Measurements from ENCODE around the gene ARHGEF18. TPM values are rescaled to one million over a fixed set of nuclear protein-coding genes. Genes with fewer than 3 reads are reported as not detected.

The ARHGEF18 gene
- total and polyA plus RNA-seq, 2 of the 13 experiments (the other 11 are each of a cell fraction or from before 2014, with no cell fraction given) = 4.2 to 17.5 TPM

DNA sequence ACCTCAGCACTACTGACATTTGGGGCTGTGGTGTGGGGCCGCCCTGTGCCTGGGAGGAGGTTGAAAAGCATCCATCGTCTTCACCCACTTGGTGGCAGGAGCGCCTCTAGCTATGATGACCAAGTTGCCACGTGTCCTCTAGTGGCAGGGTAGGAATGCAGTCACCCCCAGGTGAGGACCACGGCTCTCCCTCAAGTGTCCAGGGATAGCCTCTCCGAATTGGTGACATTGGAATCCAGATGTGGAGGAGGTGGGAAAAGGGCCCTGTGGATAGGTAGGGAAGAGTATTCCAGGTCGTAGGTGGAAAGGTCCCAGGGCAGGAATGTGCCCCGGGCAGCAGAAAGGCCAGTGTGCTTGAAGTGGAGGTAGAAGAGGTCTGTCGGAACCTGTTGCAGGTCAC, 37.6 kb downstream of the ARHGEF18 start (continued):
- TF ChIP-seq, protein P1, sequence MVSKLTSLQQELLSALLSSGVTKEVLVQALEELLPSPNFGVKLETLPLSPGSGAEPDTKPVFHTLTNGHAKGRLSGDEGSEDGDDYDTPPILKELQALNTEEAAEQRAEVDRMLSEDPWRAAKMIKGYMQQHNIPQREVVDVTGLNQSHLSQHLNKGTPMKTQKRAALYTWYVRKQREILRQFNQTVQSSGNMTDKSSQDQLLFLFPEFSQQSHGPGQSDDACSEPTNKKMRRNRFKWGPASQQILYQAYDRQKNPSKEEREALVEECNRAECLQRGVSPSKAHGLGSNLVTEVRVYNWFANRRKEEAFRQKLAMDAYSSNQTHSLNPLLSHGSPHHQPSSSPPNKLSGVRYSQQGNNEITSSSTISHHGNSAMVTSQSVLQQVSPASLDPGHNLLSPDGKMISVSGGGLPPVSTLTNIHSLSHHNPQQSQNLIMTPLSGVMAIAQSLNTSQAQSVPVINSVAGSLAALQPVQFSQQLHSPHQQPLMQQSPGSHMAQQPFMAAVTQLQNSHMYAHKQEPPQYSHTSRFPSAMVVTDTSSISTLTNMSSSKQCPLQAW (CRISPR knock-in tag; IDR thresholded peaks at IDR 0.05) = no peak
- TF ChIP-seq LCORL (IDR thresholded peaks at IDR 0.05) (no peak), LCORL (CRISPR knock-in tag; IDR thresholded peaks at IDR 0.05) (0 out of 2 replicates have a peak, but pooled peaks have one; percentile 21), SAP130 (CRISPR knock-in tag; IDR thresholded peaks at IDR 0.05; ENCODE audit: low read depth) (peak; percentile 37; the same call in 1 of the 2 replicates), RAD21 (CRISPR knock-in tag; IDR thresholded peaks at IDR 0.05) (peak; percentile 22; the same call in 1 of the 2 replicates), FOSL2 (CRISPR knock-in tag; IDR thresholded peaks at IDR 0.05) (0 out of 2 replicates have a peak, but pooled peaks have one; percentile 15), ZNF121 (CRISPR knock-in tag; IDR thresholded peaks at IDR 0.05) (no peak), BRCA1 (CRISPR knock-in tag; IDR thresholded peaks at IDR 0.05) (no peak), MYC (CRISPR knock-in tag; IDR thresholded peaks at IDR 0.05; ENCODE audit: borderline replicate concordance) (peak; percentile 65; the same call in 1 of the 2 replicates), TEAD3 (CRISPR knock-in tag; optimal IDR thresholded peaks at IDR 0.05; ENCODE audit: borderline replicate concordance) (peak; percentile 75), PLRG1 (conservative IDR thresholded peaks at IDR 0.05) (no peak), STAG1 (CRISPR knock-in tag; IDR thresholded peaks at IDR 0.05) (peak; percentile 72), ZNF496 (CRISPR knock-in tag; IDR thresholded peaks at IDR 0.05; ENCODE audit: insufficient replicate concordance) (no peak), CHCHD3 (CRISPR knock-in tag; IDR thresholded peaks at IDR 0.05) (no peak), TBL1XR1 (IDR thresholded peaks at IDR 0.05; ENCODE audit: borderline replicate concordance, low read length, partially characterized antibody) (no peak), ZNF335 (CRISPR knock-in tag; IDR thresholded peaks at IDR 0.05) (no peak), HMG20B (CRISPR knock-in tag; conservative IDR thresholded peaks at IDR 0.05) (no peak), NCOA1 (CRISPR knock-in tag; IDR thresholded peaks at IDR 0.05) (no peak)
- TF ChIP-seq, protein P2, sequence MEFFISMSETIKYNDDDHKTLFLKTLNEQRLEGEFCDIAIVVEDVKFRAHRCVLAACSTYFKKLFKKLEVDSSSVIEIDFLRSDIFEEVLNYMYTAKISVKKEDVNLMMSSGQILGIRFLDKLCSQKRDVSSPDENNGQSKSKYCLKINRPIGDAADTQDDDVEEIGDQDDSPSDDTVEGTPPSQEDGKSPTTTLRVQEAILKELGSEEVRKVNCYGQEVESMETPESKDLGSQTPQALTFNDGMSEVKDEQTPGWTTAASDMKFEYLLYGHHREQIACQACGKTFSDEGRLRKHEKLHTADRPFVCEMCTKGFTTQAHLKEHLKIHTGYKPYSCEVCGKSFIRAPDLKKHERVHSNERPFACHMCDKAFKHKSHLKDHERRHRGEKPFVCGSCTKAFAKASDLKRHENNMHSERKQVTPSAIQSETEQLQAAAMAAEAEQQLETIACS (CRISPR knock-in tag; IDR thresholded peaks at IDR 0.05) = no peak
- TF ChIP-seq, protein P3, sequence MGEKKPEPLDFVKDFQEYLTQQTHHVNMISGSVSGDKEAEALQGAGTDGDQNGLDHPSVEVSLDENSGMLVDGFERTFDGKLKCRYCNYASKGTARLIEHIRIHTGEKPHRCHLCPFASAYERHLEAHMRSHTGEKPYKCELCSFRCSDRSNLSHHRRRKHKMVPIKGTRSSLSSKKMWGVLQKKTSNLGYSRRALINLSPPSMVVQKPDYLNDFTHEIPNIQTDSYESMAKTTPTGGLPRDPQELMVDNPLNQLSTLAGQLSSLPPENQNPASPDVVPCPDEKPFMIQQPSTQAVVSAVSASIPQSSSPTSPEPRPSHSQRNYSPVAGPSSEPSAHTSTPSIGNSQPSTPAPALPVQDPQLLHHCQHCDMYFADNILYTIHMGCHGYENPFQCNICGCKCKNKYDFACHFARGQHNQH (CRISPR knock-in tag; IDR thresholded peaks at IDR 0.05) = no peak
- TF ChIP-seq, protein P4, sequence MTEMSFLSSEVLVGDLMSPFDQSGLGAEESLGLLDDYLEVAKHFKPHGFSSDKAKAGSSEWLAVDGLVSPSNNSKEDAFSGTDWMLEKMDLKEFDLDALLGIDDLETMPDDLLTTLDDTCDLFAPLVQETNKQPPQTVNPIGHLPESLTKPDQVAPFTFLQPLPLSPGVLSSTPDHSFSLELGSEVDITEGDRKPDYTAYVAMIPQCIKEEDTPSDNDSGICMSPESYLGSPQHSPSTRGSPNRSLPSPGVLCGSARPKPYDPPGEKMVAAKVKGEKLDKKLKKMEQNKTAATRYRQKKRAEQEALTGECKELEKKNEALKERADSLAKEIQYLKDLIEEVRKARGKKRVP (CRISPR knock-in tag; IDR thresholded peaks at IDR 0.05) = no peak
- TF ChIP-seq, protein P5, sequence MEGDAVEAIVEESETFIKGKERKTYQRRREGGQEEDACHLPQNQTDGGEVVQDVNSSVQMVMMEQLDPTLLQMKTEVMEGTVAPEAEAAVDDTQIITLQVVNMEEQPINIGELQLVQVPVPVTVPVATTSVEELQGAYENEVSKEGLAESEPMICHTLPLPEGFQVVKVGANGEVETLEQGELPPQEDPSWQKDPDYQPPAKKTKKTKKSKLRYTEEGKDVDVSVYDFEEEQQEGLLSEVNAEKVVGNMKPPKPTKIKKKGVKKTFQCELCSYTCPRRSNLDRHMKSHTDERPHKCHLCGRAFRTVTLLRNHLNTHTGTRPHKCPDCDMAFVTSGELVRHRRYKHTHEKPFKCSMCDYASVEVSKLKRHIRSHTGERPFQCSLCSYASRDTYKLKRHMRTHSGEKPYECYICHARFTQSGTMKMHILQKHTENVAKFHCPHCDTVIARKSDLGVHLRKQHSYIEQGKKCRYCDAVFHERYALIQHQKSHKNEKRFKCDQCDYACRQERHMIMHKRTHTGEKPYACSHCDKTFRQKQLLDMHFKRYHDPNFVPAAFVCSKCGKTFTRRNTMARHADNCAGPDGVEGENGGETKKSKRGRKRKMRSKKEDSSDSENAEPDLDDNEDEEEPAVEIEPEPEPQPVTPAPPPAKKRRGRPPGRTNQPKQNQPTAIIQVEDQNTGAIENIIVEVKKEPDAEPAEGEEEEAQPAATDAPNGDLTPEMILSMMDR (CRISPR knock-in tag; IDR thresholded peaks at IDR 0.05) = peak; percentile 72
- TF ChIP-seq, protein P6, sequence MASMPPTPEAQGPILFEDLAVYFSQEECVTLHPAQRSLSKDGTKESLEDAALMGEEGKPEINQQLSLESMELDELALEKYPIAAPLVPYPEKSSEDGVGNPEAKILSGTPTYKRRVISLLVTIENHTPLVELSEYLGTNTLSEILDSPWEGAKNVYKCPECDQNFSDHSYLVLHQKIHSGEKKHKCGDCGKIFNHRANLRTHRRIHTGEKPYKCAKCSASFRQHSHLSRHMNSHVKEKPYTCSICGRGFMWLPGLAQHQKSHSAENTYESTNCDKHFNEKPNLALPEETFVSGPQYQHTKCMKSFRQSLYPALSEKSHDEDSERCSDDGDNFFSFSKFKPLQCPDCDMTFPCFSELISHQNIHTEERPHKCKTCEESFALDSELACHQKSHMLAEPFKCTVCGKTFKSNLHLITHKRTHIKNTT (CRISPR knock-in tag; IDR thresholded peaks at IDR 0.05) = no peak
- TF ChIP-seq, protein P7, sequence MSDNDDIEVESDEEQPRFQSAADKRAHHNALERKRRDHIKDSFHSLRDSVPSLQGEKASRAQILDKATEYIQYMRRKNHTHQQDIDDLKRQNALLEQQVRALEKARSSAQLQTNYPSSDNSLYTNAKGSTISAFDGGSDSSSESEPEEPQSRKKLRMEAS (IDR thresholded peaks at IDR 0.05) = peak; percentile 59

All from HepG2 (cell line).